Measurements from ENCODE around the gene RAPGEF4.

The RAPGEF4 gene

GRCh38 chr2:173028141-173028540 lies 292.5 kb downstream of the RAPGEF4 start:
- TF ChIP-seq, protein P1, sequence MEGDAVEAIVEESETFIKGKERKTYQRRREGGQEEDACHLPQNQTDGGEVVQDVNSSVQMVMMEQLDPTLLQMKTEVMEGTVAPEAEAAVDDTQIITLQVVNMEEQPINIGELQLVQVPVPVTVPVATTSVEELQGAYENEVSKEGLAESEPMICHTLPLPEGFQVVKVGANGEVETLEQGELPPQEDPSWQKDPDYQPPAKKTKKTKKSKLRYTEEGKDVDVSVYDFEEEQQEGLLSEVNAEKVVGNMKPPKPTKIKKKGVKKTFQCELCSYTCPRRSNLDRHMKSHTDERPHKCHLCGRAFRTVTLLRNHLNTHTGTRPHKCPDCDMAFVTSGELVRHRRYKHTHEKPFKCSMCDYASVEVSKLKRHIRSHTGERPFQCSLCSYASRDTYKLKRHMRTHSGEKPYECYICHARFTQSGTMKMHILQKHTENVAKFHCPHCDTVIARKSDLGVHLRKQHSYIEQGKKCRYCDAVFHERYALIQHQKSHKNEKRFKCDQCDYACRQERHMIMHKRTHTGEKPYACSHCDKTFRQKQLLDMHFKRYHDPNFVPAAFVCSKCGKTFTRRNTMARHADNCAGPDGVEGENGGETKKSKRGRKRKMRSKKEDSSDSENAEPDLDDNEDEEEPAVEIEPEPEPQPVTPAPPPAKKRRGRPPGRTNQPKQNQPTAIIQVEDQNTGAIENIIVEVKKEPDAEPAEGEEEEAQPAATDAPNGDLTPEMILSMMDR (IDR thresholded peaks at IDR 0.05; ENCODE audit: low read depth, low read length), result no peak
- no peak for DNase-seq (ENCODE audit: extremely low read depth, low read depth)

GRCh38 chr2:173028671-173029070 lies 293.0 kb downstream of the RAPGEF4 start:
- TF ChIP-seq, protein P1 (IDR thresholded peaks at IDR 0.05; ENCODE audit: low read depth, low read length), result no peak
- DNase-seq (ENCODE audit: extremely low read depth, low read depth), result peak; percentile 69

DNA sequence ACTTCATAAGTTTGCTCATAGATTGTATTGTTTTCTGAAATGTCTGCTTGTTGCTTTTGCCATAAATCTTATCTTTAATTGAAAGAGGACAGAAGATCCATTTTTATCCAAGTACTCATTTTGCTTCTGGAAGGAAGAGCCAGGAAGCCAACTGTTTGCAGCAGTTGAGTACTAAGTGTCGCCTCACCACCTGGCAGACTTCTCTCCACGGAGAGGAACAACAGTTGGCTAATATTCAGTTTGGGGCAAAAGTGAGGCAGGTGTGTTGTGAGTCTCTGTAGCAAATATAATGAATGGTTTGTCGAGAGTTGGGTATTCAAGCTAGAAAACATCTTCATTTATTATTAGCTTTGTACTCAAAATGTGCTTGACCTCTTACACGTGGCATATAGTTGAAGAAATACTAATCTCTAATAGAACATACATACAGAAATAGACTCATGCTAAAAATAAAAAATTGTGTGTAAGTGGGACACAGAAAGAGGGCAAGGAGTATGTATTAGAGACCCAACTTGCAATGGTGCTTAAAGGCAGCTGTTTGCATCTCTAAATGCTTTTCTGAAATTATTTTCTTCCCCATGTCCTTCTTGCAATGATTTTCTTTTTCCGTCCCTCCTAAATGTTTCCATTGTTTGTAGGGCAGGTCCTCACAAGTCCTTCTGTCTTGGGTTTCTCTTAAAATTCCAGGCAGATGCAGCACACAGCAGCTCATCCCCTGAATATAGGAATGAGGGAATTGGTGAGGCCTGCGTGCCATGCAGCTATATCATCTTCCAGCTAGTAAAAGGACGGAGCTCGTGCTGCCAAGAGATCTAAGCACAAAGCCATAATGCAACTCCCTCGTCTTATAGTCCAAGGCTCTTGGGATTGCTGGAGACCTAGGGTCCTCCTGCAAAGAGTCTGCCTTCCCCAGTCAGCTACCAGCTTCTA lies 295.2 kb downstream of the RAPGEF4 start:
- no peak for DNase-seq (ENCODE audit: extremely low read depth, low read depth)

GRCh38 chr2:173032032-173032431 lies 296.4 kb downstream of the RAPGEF4 start:
- no peak for DNase-seq (ENCODE audit: extremely low read depth, low read depth)
- TF ChIP-seq, protein P1 (IDR thresholded peaks at IDR 0.05; ENCODE audit: low read depth, low read length), result no peak

More for the DNA sequence above, 295.2 kb downstream of the RAPGEF4 start:
- TF ChIP-seq, protein P1 (IDR thresholded peaks at IDR 0.05; ENCODE audit: low read depth, low read length), result no peak

- TF ChIP-seq, protein P1 (IDR thresholded peaks at IDR 0.05; ENCODE audit: low read depth, low read length), result no peak
- peak; percentile 64 for DNase-seq (ENCODE audit: extremely low read depth, low read depth)
Observed at GRCh38 chr2:173033084-173033483, 297.4 kb downstream of the RAPGEF4 start.

DNA sequence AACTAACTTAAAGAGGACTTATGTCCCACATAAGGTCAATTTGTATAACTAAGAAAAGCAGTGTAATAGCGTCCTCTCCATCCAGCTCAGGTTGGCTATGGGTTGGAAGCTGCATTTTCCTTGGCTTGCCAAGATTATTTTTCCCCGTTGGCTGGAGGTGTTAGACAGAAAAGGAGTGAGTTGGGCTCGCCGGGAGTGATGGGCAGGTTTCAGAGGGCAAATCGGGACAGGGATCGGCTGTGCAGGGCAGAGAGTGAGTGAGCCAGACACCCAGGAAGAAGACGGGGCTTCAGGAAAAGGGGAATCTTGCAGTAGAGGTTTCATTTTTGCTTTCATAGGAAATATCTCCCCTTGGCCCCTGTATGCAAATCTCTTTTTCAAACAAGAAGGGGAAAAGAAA lies 298.5 kb downstream of the RAPGEF4 start:
- TF ChIP-seq, protein P1 (IDR thresholded peaks at IDR 0.05; ENCODE audit: low read depth, low read length), result no peak
- no peak for DNase-seq (ENCODE audit: extremely low read depth, low read depth)

All from AG09319 (cell line).